Measurements from ENCODE around the gene MRPS25.

Gene MRPS25

GRCh38 chr3:15064835-15065549 lies at the start of gene MRPS25:
Gene MRPS25 (minus strand): TSS chr3:15065315. CDS start chr3:15065194, 121 bp downstream.
- in situ Hi-C loops (cut with HindIII; ENCODE audit: low sequenced_read_pairs) = no loop called here

- in situ Hi-C loops (cut with HindIII; ENCODE audit: low sequenced_read_pairs) = no loop called here
These were observed 48.8 kb upstream of the MRPS25 start for GRCh38 chr3:15113884-15114283.

GRCh38 chr3:15113471-15113870 lies 48.4 kb upstream of the MRPS25 start:
- in situ Hi-C loops (cut with HindIII; ENCODE audit: low sequenced_read_pairs) = no loop called here

- in situ Hi-C loops (cut with HindIII; ENCODE audit: low sequenced_read_pairs) = no loop called here
These were observed 46.9 kb upstream of the MRPS25 start for GRCh38 chr3:15112011-15112410.

- in situ Hi-C loops (cut with HindIII; ENCODE audit: low sequenced_read_pairs) = no loop called here
These were observed 45.1 kb upstream of the MRPS25 start for GRCh38 chr3:15110206-15110605.

- in situ Hi-C loops (cut with HindIII; ENCODE audit: low sequenced_read_pairs) = no loop called here
These were observed 43.8 kb upstream of the MRPS25 start for GRCh38 chr3:15108869-15109268.

- in situ Hi-C loops (cut with HindIII; ENCODE audit: low sequenced_read_pairs) = no loop called here
These were observed 43.0 kb upstream of the MRPS25 start for GRCh38 chr3:15108082-15108545.

GRCh38 chr3:15107075-15107947 lies 42.2 kb upstream of the MRPS25 start:
- in situ Hi-C loops (cut with HindIII; ENCODE audit: low sequenced_read_pairs) = no loop called here

GRCh38 chr3:15102836-15103235 lies 37.7 kb upstream of the MRPS25 start:
- in situ Hi-C loops (cut with HindIII; ENCODE audit: low sequenced_read_pairs) = no loop called here

- in situ Hi-C loops (cut with HindIII; ENCODE audit: low sequenced_read_pairs) = no loop called here
These were observed 37.1 kb upstream of the MRPS25 start for GRCh38 chr3:15102256-15102655.

GRCh38 chr3:15099364-15100098 lies 34.4 kb upstream of the MRPS25 start:
- in situ Hi-C loops (cut with HindIII; ENCODE audit: low sequenced_read_pairs) = no loop called here

- in situ Hi-C loops (cut with HindIII; ENCODE audit: low sequenced_read_pairs) = no loop called here
These were observed 33.6 kb upstream of the MRPS25 start, which contains the start of gene RBSN for GRCh38 chr3:15098503-15099363. Gene RBSN (minus strand): TSS chr3:15099148. CDS start chr3:15096120, 3,028 bp downstream.

- in situ Hi-C loops (cut with HindIII; ENCODE audit: low sequenced_read_pairs) = no loop called here
These were observed 32.8 kb upstream of the MRPS25 start for GRCh38 chr3:15097891-15098290.

- in situ Hi-C loops (cut with HindIII; ENCODE audit: low sequenced_read_pairs) = no loop called here
These were observed 30.9 kb upstream of the MRPS25 start for GRCh38 chr3:15096046-15096445.

GRCh38 chr3:15094187-15094875 lies 29.2 kb upstream of the MRPS25 start:
- in situ Hi-C loops (cut with HindIII; ENCODE audit: low sequenced_read_pairs) = no loop called here

- in situ Hi-C loops (cut with HindIII; ENCODE audit: low sequenced_read_pairs) = no loop called here
These were observed 27.6 kb upstream of the MRPS25 start for GRCh38 chr3:15092686-15093085.

- in situ Hi-C loops (cut with HindIII; ENCODE audit: low sequenced_read_pairs) = no loop called here
These were observed 26.5 kb upstream of the MRPS25 start for GRCh38 chr3:15091575-15091974.

- in situ Hi-C loops (cut with HindIII; ENCODE audit: low sequenced_read_pairs) = no loop called here
These were observed 24.1 kb upstream of the MRPS25 start for GRCh38 chr3:15089201-15089600.

GRCh38 chr3:15086699-15087098 lies 21.6 kb upstream of the MRPS25 start:
- in situ Hi-C loops (cut with HindIII; ENCODE audit: low sequenced_read_pairs) = no loop called here

GRCh38 chr3:15086263-15086662 lies 21.1 kb upstream of the MRPS25 start:
- in situ Hi-C loops (cut with HindIII; ENCODE audit: low sequenced_read_pairs) = no loop called here

Measured in endothelial cell of hepatic sinusoid (primary cell).